ENCODE measurements around the gene ATP6V0A4. TPM values are rescaled to one million over a fixed set of nuclear protein-coding genes. Genes with fewer than 3 reads are reported as not detected.

ATP6V0A4 gene
- total and polyA plus RNA-seq, 4 experiments from 2014 or later: not detected

Other genes starting within 250 kb of the ATP6V0A4 start
- not detected for gene SVOPL, start 96.8 kb downstream of the ATP6V0A4 start, total RNA-seq
- gene SVOPL, start 96.8 kb downstream of the ATP6V0A4 start, polyA plus RNA-seq: not detected
- not detected for gene TMEM213, start 202 bp downstream of the ATP6V0A4 start, total RNA-seq
- not detected for gene TMEM213, start 202 bp downstream of the ATP6V0A4 start, polyA plus RNA-seq
- gene KIAA1549, start 183.2 kb upstream of the ATP6V0A4 start, total RNA-seq: under 1 TPM; 0.06 to 0.11 TPM
- under 1 TPM in 1 of 2 donors, not detected in 1; 0.02 TPM for gene KIAA1549, start 183.2 kb upstream of the ATP6V0A4 start, polyA plus RNA-seq
- gene ZC3HAV1L, start 237.8 kb upstream of the ATP6V0A4 start, total RNA-seq: 1 to 10 TPM; 3.8 to 4.6 TPM
- gene ZC3HAV1L, start 237.8 kb upstream of the ATP6V0A4 start, polyA plus RNA-seq: under 1 TPM in 1 of 2 donors, not detected in 1; 0.37 TPM